HEK293 (cell line): ENCODE results near the gene HIPK4.

Experiments used
- CTCF ChIA-PET: fragments of 350-600 bp; formaldehyde crosslinking; extraction: SDS; loops from one replicate; lab custom pipeline; 2021; ENCODE audit warnings: antibody characterized with exemption; lab: Yijun Ruan, JAX
- POLR2A ChIA-PET: fragments of 300-600 bp; formaldehyde crosslinking; extraction: SDS; loops from one replicate; lab custom pipeline; 2020; ENCODE audit warnings: antibody characterized with exemption, inconsistent platforms; lab: Yijun Ruan, JAX
- H3K27ac ChIP-seq: fragments of 200-500 bp; sonication (Bioruptor generic); 2 replicates; pipeline ENCODE4 v1.5.1; 2014; ENCODE audit warnings: low read depth, low read length, control low read depth, inconsistent platforms; ENCODE audit errors: extremely low read depth
- H3K36me3 ChIP-seq, 2 experiments: fragments of 200-500 bp in 1 of 2; sonication (Bioruptor generic) in 1 of 2; 1 replicate in 1 of 2; 2 replicates in 1 of 2; pipeline ENCODE4 v1.5.1; 2014 to 2017; ENCODE audit warnings: inconsistent platforms in 2 of 2, low read length in 2 of 2; ENCODE audit not compliant: control insufficient read depth in 2 of 2, insufficient read depth in 1 of 2
- H3K4me1 ChIP-seq: fragments of 200-500 bp; sonication (Bioruptor generic); 2 replicates; pipeline ENCODE4 v1.5.1; 2014; ENCODE audit warnings: mild to moderate bottlenecking, low read length, inconsistent platforms; ENCODE audit not compliant: control insufficient read depth, insufficient read depth
- H3K4me3 ChIP-seq: 2 replicates; pipeline ENCODE4 v1.5.1; 2011; ENCODE audit warnings: low read depth, mild to moderate bottlenecking, control low read depth, low read length, moderate library complexity
- H3K9me3 ChIP-seq: fragments of 200-500 bp; sonication (Bioruptor generic); 2 replicates; pipeline ENCODE4 v1.5.1; 2014; ENCODE audit warnings: low read depth, low read length, inconsistent platforms; ENCODE audit not compliant: control insufficient read depth, insufficient read depth
- KLF1 ChIP-seq: fragments of 450-650 bp; formaldehyde crosslinking; IDR thresholded peaks from 2 replicates; pipeline ENCODE4 v1.5.1; 2016; ENCODE audit warnings: missing biosample characterization, missing genetic modification characterization
- KLF9 ChIP-seq: fragments of 450-650 bp; formaldehyde crosslinking; IDR thresholded peaks from 2 replicates; pipeline ENCODE4 v1.5.1; 2016; ENCODE audit warnings: missing biosample characterization, missing genetic modification characterization, low read depth
- MEIS1 ChIP-seq: sonication (generic); formaldehyde crosslinking; IDR thresholded peaks from 2 replicates; pipeline ENCODE4 v1.8.1; 2022; ENCODE audit warnings: missing genetic modification reagents, mild to moderate bottlenecking, borderline replicate concordance
- PRDM1 ChIP-seq: fragments of 450-650 bp; formaldehyde crosslinking; IDR thresholded peaks from 2 replicates; pipeline ENCODE4; 2016; ENCODE audit warnings: missing biosample characterization, missing genetic modification characterization
- SCRT2 ChIP-seq: fragments of 450-650 bp; formaldehyde crosslinking; IDR thresholded peaks from 2 replicates; pipeline ENCODE4 v1.5.1; 2016; ENCODE audit warnings: missing biosample characterization, missing genetic modification characterization
- SP2 ChIP-seq: fragments of 450-650 bp; formaldehyde crosslinking; IDR thresholded peaks from 2 replicates; pipeline ENCODE4 v1.5.1; 2016; ENCODE audit warnings: missing biosample characterization, missing genetic modification characterization
- SP7 ChIP-seq: fragments of 450-650 bp; formaldehyde crosslinking; IDR thresholded peaks from 2 replicates; pipeline ENCODE4 v1.5.1; 2016; ENCODE audit warnings: missing biosample characterization, missing genetic modification characterization
- TCF7L2 ChIP-seq: IDR thresholded peaks from 2 replicates; pipeline ENCODE4 v1.6.1; 2011; ENCODE audit warnings: low read depth, mild to moderate bottlenecking, inconsistent platforms, low read length, moderate library complexity, borderline replicate concordance
- ZBTB48 ChIP-seq: fragments of 450-650 bp; formaldehyde crosslinking; IDR thresholded peaks from 2 replicates; pipeline ENCODE4 v1.5.1; 2016; ENCODE audit warnings: missing biosample characterization, missing genetic modification characterization
- ZNF174 ChIP-seq: fragments of 450-650 bp; formaldehyde crosslinking; IDR thresholded peaks from 2 replicates; pipeline ENCODE4 v1.5.0; 2017; ENCODE audit warnings: missing biosample characterization, mild to moderate bottlenecking, missing genetic modification characterization
- ZNF324 ChIP-seq: fragments of 450-650 bp; formaldehyde crosslinking; IDR thresholded peaks from 2 replicates; pipeline ENCODE4 v1.5.1; 2016; ENCODE audit warnings: missing biosample characterization, missing genetic modification characterization
- ZNF366 ChIP-seq: fragments of 450-650 bp; formaldehyde crosslinking; conservative IDR thresholded peaks from 2 replicates; pipeline ENCODE4 v1.5.1; 2016; ENCODE audit warnings: missing biosample characterization, missing genetic modification characterization
- ZNF391 ChIP-seq: fragments of 450-650 bp; formaldehyde crosslinking; IDR thresholded peaks from 2 replicates; pipeline ENCODE4 v1.5.1; 2016; ENCODE audit warnings: low read depth, missing biosample characterization, missing genetic modification characterization, borderline replicate concordance
- ZNF398 ChIP-seq: fragments of 450-650 bp; formaldehyde crosslinking; IDR thresholded peaks from 2 replicates; pipeline ENCODE4 v1.5.1; 2017; ENCODE audit warnings: missing biosample characterization, missing genetic modification characterization
- ZNF426 ChIP-seq: fragments of 450-650 bp; formaldehyde crosslinking; IDR thresholded peaks from 2 replicates; pipeline ENCODE4 v1.5.1; 2017; ENCODE audit warnings: missing biosample characterization, missing genetic modification characterization, mild to moderate bottlenecking, inconsistent platforms, moderate library complexity
- ZNF433 ChIP-seq: fragments of 450-650 bp; formaldehyde crosslinking; IDR thresholded peaks from 2 replicates; pipeline ENCODE4 v1.5.1; 2016; ENCODE audit warnings: missing biosample characterization, missing genetic modification characterization, low read depth
- ZNF473 ChIP-seq: fragments of 450-650 bp; formaldehyde crosslinking; IDR thresholded peaks from 2 replicates; pipeline ENCODE4 v1.5.1; 2017; ENCODE audit warnings: missing biosample characterization, missing genetic modification characterization
- ZNF530 ChIP-seq: fragments of 450-650 bp; formaldehyde crosslinking; IDR thresholded peaks from 2 replicates; pipeline ENCODE4 v1.5.1; 2016; ENCODE audit warnings: low read depth, missing biosample characterization, missing genetic modification characterization
- ZNF596 ChIP-seq: fragments of 450-650 bp; IDR thresholded peaks from 2 replicates; pipeline ENCODE4 v1.5.0; 2018; ENCODE audit warnings: missing biosample characterization, mild to moderate bottlenecking, missing genetic modification characterization, moderate library complexity
- ZNF600 ChIP-seq: fragments of 450-650 bp; formaldehyde crosslinking; IDR thresholded peaks from 2 replicates; pipeline ENCODE4 v1.5.1; 2016; ENCODE audit warnings: missing biosample characterization, missing genetic modification characterization
- ZNF677 ChIP-seq: fragments of 450-650 bp; IDR thresholded peaks from 2 replicates; pipeline ENCODE4 v1.5.0; 2018; ENCODE audit warnings: missing biosample characterization, mild to moderate bottlenecking, missing genetic modification characterization, moderate library complexity
- ZNF768 ChIP-seq: fragments of 450-650 bp; formaldehyde crosslinking; IDR thresholded peaks from 2 replicates; pipeline ENCODE4 v1.5.1; 2018; ENCODE audit warnings: missing biosample characterization, mild to moderate bottlenecking, missing genetic modification characterization
- TF ChIP-seq, protein P1 (sequence below): fragments of 450-650 bp; formaldehyde crosslinking; IDR thresholded peaks from 2 replicates; pipeline ENCODE4 v1.5.1; 2016; ENCODE audit warnings: missing biosample characterization, missing genetic modification characterization
- TF ChIP-seq, protein P2 (sequence below): fragments of 450-650 bp; formaldehyde crosslinking; IDR thresholded peaks from 2 replicates; pipeline ENCODE4 v1.5.1; 2016; ENCODE audit warnings: missing biosample characterization, missing genetic modification characterization
- TF ChIP-seq, protein P3 (sequence below): fragments of 450-650 bp; formaldehyde crosslinking; IDR thresholded peaks from 2 replicates; pipeline ENCODE4 v1.5.0; 2017; ENCODE audit warnings: missing biosample characterization, missing genetic modification characterization, borderline replicate concordance
- TF ChIP-seq, protein P4 (sequence below): fragments of 450-650 bp; formaldehyde crosslinking; IDR thresholded peaks from 2 replicates; pipeline ENCODE4 v1.5.1; 2017; ENCODE audit warnings: missing biosample characterization, missing genetic modification characterization

Gene HIPK4

DNA sequence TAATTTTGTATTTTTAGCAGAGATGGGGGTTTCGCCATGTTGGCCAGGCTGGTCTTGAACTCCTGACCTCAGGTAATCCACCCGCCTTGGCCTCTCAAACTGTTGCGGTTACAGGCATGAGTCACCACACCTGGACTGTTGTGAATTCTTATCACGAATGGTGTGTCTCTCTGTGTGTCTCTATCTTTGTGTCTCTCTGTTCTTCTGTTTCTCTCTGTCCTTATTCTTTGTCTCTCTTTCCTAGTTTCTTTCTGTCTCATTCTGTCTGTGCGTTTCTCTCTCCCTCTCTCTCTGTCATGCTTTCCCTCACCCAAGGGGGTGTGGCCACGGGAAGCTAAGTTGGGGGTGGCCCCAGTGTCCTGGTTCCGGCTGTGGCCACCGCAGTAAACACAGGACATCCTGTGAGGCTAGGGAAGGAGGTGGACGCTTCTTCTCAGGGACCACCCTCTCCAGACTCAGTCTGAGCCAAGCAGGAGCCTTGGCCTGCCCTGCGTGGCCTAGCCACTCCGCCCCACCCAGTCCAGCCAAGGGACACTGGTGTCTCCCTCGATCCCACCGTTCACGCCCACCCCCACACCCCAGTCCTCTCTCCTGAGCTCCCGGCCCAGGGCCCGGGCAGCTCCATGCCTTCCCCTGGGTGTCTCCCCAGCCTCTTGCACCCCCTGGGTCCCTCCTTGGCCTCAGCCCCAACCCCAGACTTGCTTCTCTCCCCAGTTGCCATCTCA lies 27.1 kb upstream of the HIPK4 start:
- Histone ChIP-seq H3K4me1 (peaks cover 14% of the 10 kb centered on the region), H3K36me3 (peaks cover 0 to 4% of the 10 kb centered on the region in 2 experiments; a peak in 2 of 3 replicates), H3K9me3 (no peaks in the 10 kb centered on the region), H3K4me3 (no peak overlapping the region), H3K27ac (peak overlapping the region; percentile 30; the same call in 1 of the 2 replicates)
- CTCF ChIA-PET, result interaction anchor here (0.7 to 1.8 kb wide), 6 partner anchors 9 to 113 kb away, joined by 3 to 5 read pairs (median 4); partner anchors contain the start of genes BLVRB, SERTAD1 and SERTAD3
- POLR2A ChIA-PET, result interaction anchor here (0.6 to 5.5 kb wide), 6 partner anchors 9 to 389 kb away, joined by 3 to 38 read pairs (median 4); partner anchors contain the start of gene SERTAD1
- TF ChIP-seq ZNF398 (tag by site-specific recombination) (0 out of 2 replicates have a peak, but pooled peaks have one; percentile 17), PRDM1 (tag by site-specific recombination) (peak; percentile 79), MEIS1 (no peak), ZNF426 (tag by site-specific recombination) (no peak), ZNF677 (no peak), ZNF768 (tag by site-specific recombination) (no peak), ZNF433 (tag by site-specific recombination) (no peak), ZNF174 (tag by site-specific recombination) (no peak), KLF1 (0 out of 2 replicates have a peak, but pooled peaks have one; percentile 24), ZNF600 (0 out of 2 replicates have a peak, but pooled peaks have one; percentile 52), ZNF530 (tag by site-specific recombination) (no peak), ZNF473 (tag by site-specific recombination) (no peak), ZNF596 (peak; percentile 26; the same call in 1 of the 2 replicates), SP2 (tag by site-specific recombination) (peak; percentile 56), ZBTB48 (tag by site-specific recombination) (peak; percentile 17; the same call in 1 of the 2 replicates), KLF9 (tag by site-specific recombination) (peak; percentile 73), SP7 (peak; percentile 72), TCF7L2 (no peak), ZNF366 (tag by site-specific recombination) (peak; percentile 92), ZNF324 (tag by site-specific recombination) (0 out of 2 replicates have a peak, but pooled peaks have one; percentile 21), SCRT2 (tag by site-specific recombination) (peak; percentile 65), ZNF391 (no peak)
- TF ChIP-seq, protein P1, sequence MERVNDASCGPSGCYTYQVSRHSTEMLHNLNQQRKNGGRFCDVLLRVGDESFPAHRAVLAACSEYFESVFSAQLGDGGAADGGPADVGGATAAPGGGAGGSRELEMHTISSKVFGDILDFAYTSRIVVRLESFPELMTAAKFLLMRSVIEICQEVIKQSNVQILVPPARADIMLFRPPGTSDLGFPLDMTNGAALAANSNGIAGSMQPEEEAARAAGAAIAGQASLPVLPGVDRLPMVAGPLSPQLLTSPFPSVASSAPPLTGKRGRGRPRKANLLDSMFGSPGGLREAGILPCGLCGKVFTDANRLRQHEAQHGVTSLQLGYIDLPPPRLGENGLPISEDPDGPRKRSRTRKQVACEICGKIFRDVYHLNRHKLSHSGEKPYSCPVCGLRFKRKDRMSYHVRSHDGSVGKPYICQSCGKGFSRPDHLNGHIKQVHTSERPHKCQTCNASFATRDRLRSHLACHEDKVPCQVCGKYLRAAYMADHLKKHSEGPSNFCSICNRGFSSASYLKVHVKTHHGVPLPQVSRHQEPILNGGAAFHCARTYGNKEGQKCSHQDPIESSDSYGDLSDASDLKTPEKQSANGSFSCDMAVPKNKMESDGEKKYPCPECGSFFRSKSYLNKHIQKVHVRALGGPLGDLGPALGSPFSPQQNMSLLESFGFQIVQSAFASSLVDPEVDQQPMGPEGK (tag by site-specific recombination), result 0 out of 2 replicates have a peak, but pooled peaks have one; percentile 31
- TF ChIP-seq, protein P2, sequence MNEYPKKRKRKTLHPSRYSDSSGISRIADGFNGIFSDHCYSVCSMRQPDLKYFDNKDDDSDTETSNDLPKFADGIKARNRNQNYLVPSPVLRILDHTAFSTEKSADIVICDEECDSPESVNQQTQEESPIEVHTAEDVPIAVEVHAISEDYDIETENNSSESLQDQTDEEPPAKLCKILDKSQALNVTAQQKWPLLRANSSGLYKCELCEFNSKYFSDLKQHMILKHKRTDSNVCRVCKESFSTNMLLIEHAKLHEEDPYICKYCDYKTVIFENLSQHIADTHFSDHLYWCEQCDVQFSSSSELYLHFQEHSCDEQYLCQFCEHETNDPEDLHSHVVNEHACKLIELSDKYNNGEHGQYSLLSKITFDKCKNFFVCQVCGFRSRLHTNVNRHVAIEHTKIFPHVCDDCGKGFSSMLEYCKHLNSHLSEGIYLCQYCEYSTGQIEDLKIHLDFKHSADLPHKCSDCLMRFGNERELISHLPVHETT (tag by site-specific recombination), result peak; percentile 15; the same call in 1 of the 2 replicates
- TF ChIP-seq, protein P3, sequence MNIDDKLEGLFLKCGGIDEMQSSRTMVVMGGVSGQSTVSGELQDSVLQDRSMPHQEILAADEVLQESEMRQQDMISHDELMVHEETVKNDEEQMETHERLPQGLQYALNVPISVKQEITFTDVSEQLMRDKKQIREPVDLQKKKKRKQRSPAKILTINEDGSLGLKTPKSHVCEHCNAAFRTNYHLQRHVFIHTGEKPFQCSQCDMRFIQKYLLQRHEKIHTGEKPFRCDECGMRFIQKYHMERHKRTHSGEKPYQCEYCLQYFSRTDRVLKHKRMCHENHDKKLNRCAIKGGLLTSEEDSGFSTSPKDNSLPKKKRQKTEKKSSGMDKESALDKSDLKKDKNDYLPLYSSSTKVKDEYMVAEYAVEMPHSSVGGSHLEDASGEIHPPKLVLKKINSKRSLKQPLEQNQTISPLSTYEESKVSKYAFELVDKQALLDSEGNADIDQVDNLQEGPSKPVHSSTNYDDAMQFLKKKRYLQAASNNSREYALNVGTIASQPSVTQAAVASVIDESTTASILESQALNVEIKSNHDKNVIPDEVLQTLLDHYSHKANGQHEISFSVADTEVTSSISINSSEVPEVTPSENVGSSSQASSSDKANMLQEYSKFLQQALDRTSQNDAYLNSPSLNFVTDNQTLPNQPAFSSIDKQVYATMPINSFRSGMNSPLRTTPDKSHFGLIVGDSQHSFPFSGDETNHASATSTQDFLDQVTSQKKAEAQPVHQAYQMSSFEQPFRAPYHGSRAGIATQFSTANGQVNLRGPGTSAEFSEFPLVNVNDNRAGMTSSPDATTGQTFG (tag by site-specific recombination), result peak; percentile 9; the same call in 1 of the 2 replicates
- TF ChIP-seq, protein P4, sequence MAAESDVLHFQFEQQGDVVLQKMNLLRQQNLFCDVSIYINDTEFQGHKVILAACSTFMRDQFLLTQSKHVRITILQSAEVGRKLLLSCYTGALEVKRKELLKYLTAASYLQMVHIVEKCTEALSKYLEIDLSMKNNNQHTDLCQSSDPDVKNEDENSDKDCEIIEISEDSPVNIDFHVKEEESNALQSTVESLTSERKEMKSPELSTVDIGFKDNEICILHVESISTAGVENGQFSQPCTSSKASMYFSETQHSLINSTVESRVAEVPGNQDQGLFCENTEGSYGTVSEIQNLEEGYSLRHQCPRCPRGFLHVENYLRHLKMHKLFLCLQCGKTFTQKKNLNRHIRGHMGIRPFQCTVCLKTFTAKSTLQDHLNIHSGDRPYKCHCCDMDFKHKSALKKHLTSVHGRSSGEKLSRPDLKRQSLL, result no peak
